GM18526 (cell line): Measurements from ENCODE around the gene VPS8.

Experiments used
- POLR2A ChIP-seq: IDR thresholded peaks from 3 replicates; pipeline ENCODE4 v1.6.1; 2011; ENCODE audit not compliant: insufficient read length; ENCODE audit errors: extremely low read depth

VPS8 gene

DNA sequence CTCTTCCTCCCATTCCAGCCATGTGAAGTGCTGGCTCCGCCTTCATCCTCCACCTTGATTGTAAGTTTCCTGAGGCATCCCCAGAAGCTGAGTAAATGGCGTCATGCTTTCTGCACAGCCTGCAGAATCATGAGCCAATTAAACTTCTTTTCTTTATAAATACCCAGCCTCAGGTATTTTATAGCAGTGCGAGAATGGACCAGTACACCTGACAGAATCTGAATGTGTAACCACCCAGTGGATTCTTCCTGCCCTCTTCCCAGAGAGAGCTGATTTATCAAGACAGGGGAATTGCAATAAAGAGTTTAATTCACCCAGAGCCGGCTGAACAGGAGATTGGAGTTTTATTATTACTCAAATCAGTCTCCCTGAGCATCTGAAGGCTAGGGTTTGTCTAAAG lies 254.3 kb downstream of the VPS8 start:
- no peak for TF ChIP-seq POLR2A

GRCh38 chr3:185067173-185067572 lies 255.2 kb downstream of the VPS8 start:
- no peak for TF ChIP-seq POLR2A

DNA sequence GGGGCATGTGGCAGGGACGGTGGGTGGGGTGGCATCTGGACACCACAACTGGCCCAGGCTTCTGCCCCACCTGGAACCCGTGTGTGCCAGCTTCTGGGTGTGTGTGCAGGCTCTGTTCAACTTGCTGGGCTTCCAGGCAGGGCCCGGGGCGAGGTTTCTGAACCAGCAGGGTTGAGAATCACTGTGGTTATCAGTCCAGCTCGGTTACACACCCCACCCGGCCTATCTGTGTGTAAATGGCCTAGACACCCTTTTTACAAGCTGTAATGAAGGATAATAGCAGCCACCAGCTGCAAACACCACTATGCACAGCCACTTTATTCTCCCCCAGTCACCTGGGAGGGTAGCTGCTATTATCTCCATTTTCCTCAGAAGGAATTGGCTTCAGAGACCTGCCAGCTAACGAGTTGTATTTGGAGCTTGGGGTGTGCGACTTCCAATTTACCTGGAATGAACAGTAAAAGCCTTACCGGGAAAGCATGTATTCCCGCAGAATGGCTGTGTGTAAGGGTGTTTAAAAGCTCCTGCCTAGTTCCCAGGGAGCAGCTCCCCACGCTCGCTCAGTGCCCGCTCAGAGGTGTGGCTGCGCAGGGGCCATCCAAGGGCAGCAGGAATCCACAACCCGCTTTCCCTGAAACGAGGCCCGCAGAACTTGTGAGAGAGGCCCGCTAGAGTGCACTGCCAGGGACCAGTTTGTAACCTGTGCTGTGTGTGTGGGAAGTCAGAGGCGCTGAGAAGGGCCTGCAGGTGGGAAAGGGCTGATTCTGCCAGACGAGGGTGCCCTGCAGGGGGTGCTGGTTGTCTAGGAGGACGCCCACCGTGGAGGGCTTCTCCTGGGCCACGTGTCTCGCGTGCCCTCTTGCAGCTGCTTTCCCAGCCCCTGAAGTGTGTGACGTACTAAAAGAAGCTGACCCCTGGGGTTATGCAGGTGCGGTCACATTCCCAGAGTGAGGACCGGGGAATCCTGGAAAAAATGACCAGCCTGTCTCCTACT lies 257.4 kb downstream of the VPS8 start:
- TF ChIP-seq POLR2A: no peak

DNA sequence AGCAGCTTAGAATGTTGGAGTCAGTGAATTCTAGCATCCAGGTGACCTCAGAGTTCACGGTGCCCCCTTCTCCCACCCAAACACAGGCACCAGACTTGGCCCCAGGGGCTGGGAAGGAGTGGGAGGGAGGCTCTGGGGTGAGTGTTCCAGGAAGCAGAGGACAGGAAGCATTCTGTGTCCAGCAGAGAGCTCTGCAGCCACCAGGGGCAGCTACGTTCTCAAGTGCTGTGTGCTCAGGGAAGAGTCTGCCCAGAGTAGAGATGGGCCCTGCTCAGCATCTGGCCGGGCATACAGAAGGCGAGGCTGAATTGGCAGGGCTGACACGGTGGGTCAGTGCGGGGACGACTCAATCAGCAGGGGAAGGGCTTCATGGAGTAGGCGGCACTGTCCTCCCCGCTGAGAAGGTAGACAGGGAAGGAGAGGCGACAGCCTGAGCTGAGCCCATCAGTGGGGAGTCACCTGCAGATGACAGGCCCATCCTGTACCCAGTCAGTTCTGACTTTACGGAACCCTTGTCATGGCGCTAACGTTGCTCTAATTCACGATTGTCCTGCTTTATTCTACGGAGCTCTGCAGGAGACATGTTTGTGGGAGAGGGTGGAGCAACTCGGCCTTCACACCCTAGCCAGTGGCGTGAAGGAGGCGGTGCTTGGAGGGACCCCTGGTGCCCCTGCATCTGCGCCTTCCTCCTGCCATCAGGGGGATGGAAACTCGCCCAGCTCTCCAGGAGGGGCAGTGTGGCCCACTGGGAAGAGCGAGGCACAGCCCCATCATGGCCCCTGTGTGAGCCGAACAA lies 258.7 kb downstream of the VPS8 start:
- TF ChIP-seq POLR2A: no peak

- TF ChIP-seq POLR2A: no peak
These were observed 259.4 kb downstream of the VPS8 start for GRCh38 chr3:185071287-185071800.

DNA sequence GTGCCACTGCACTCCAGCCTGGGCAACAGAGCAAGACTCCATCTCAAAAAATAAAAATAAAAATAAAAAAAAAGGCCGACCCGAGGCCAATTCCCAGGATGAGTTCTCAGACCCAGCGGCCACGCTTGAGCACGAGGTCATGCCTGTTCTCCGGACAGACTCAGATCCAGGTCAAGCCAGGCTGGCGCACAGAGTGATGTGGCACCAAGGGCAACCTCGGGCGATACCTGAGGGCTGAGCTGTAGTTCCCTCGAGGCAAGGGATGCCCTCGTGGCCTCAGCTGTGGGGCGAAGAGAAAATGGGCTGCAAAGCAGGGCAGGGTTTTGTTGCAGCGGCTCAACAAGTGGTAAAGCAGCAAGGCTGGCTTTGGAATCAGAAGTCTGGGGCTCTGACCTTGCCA lies 263.6 kb downstream of the VPS8 start:
- TF ChIP-seq POLR2A: no peak

- TF ChIP-seq POLR2A: no peak
These were observed 264.3 kb downstream of the VPS8 start for GRCh38 chr3:185076219-185076618.

DNA sequence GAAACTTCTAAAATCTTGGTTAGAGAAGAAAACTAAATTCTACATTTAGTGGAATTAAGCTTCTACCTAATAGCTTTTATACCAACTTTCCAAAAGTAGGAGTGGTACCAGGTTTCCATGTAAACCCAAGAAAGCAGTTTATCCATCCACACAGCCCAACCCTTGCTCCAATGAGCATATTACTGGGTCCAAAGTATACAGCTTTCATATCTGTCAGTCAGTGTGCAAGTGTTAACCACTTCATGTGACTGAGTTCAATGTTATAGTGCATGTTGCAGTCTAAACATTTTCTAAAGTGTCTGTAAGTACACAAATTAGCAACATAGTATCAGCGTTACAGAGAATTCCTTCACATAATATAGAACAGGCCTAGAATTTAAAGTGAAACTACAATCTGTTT lies 267.7 kb downstream of the VPS8 start:
- no peak for TF ChIP-seq POLR2A

GRCh38 chr3:185081521-185081920 lies 269.6 kb downstream of the VPS8 start:
- no peak for TF ChIP-seq POLR2A

- TF ChIP-seq POLR2A: no peak
These were observed 270.2 kb downstream of the VPS8 start for GRCh38 chr3:185082149-185082548.

DNA sequence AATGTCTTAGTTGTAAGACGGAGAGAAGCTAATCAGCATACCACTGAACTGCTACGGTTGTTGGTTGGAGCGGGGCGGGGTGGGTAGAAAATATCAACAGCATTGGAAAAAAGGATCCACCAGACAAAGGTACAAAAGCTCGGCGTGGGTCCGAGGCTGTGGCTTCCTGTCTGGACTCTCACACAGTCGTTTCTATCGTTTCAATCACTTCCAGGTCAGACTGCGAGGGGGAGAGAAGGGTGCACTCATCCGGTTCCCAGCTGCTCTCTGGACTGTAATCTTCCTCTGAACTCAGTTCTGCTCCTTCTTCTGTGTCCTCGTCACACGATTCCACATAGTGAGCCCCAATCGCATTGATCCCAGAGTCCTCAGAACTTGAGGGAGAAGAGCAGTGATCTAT lies 270.9 kb downstream of the VPS8 start:
- TF ChIP-seq POLR2A: no peak

GRCh38 chr3:185084402-185084801 lies 272.4 kb downstream of the VPS8 start:
- TF ChIP-seq POLR2A: no peak

DNA sequence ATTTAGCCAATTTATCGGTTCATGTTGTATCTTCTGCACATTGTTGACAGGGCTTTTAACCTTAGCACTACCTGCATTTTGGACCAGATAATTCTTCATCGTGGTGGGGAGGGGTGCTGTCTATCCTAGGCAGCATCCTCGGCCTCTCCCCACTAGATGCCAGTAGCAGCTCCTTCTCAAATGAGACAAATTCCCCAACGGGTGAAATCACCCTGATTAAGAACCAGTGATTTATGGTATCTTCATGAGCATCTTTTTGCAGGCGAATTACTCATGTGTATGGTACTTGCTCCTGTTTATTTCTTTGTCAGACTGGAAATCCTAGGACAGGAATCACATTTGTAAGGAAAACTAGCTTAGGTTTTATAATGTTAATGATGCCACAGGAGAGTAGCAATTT lies 272.9 kb downstream of the VPS8 start:
- no peak for TF ChIP-seq POLR2A

DNA sequence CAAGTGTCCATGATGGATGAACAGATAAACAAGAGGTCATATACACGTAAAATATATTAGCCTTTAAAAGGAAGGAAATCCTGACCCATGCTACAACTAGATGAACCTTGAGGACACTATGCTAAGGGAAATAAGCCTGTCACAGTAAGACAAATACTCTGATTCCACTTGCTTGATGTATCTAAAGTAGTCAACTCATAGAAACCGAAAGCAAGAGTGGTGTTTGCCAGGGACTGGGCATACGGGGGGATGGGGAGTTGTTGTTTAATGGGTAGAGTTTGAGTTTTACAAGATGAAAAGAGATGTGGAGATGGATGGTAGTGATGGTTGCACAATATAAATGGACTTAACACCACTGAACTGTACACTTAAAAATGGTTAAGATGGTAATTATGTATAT lies 275.5 kb downstream of the VPS8 start:
- no peak for TF ChIP-seq POLR2A

DNA sequence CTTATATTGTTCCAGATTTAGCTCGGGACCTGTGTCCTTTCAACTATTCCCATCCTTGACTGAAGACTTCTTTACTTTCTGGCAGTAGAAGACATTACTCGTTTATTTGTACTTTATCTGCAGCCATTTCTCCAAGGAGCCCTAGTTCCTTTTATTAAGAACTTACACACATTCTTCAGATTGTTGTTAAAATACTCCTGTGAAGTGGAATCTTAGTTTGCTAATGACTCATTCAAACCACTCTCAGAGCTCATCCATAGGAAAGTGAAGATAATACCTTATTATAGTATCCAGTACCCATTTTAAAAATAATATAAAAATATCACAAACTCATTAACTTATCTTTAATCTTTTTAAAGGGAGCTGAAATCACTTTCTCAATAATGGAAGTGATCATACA lies 277.4 kb downstream of the VPS8 start:
- no peak for TF ChIP-seq POLR2A

DNA sequence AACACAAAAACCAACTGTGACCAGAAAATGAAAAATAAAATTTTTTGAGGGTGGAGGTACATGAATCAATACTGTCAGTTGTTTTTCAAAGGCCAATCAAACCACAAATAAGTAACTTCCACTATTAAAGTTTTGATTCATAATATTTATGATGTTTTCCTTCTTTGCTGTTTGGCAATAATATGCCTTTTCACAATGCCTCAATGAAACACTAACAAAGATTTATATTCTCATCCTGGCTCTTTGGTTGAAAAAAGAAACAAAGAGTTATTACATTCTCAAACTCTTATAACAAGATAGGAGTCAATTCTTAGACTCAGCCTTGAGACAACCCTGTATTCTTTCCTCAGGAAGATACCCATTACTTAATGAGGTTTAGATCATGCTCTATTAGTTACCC lies 277.8 kb downstream of the VPS8 start:
- TF ChIP-seq POLR2A: no peak
